IMR-90 (cell line): ENCODE results near the gene CDIP1.

Source experiments
- CEBPB ChIP-seq: IDR thresholded peaks from 2 replicates; pipeline ENCODE4 v1.6.1; 2012; ENCODE audit warnings: low read depth, low read length, improper control_type of control experiment
- CHD1 ChIP-seq: IDR thresholded peaks from 2 replicates; pipeline ENCODE4 v1.6.1; 2012; ENCODE audit warnings: low read depth, low read length, improper control_type of control experiment
- MAFK ChIP-seq: IDR thresholded peaks from 2 replicates; pipeline ENCODE4 v1.6.1; 2012; ENCODE audit warnings: low read depth, low read length, improper control_type of control experiment
- MXI1 ChIP-seq: IDR thresholded peaks from 2 replicates; pipeline ENCODE4 v1.6.1; 2012; ENCODE audit warnings: low read depth, mild to moderate bottlenecking, low read length, moderate library complexity, borderline replicate concordance
- NFE2L2 ChIP-seq: fragments of 150-350 bp; IDR thresholded peaks from 2 replicates; pipeline ENCODE4 v1.6.1; 2016; ENCODE audit warnings: low read depth, mild to moderate bottlenecking, low read length
- POLR2A ChIP-seq: IDR thresholded peaks from 2 replicates; pipeline ENCODE4 v1.6.1; 2012; ENCODE audit warnings: mild to moderate bottlenecking, low read depth, low read length
- RAD21 ChIP-seq: IDR thresholded peaks from 2 replicates; pipeline ENCODE4 v1.6.1; 2012; ENCODE audit warnings: low read length, improper control_type of control experiment
- RCOR1 ChIP-seq: IDR thresholded peaks from 2 replicates; pipeline ENCODE4 v1.6.1; 2012; ENCODE audit warnings: mild to moderate bottlenecking, low read length, improper control_type of control experiment; ENCODE audit not compliant: insufficient replicate concordance
- RFX5 ChIP-seq: IDR thresholded peaks from 2 replicates; pipeline ENCODE4 v1.8.0; 2012; ENCODE audit warnings: low read depth, mild to moderate bottlenecking, low read length, moderate library complexity
- SMC3 ChIP-seq: fragments of 150-350 bp; IDR thresholded peaks from 2 replicates; pipeline ENCODE4 v1.6.1; 2016; ENCODE audit warnings: low read depth, mild to moderate bottlenecking, antibody characterized with exemption, low read length, moderate library complexity
- TF ChIP-seq, protein P1 (sequence below): conservative IDR thresholded peaks from 2 replicates; pipeline ENCODE4 v1.5.1; 2012; ENCODE audit warnings: mild to moderate bottlenecking, low read depth, low read length, improper control_type of control experiment
- TF ChIP-seq, protein P2 (sequence below): fragments of 150-350 bp; IDR thresholded peaks from 2 replicates; pipeline ENCODE4 v1.6.1; 2017; ENCODE audit warnings: mild to moderate bottlenecking, antibody characterized with exemption, low read length, low read depth
- TF ChIP-seq, protein P3 (sequence below): fragments of 150-350 bp; IDR thresholded peaks from 2 replicates; pipeline ENCODE4 v1.6.1; 2016; ENCODE audit warnings: low read depth, mild to moderate bottlenecking, low read length, moderate library complexity, borderline replicate concordance

DNA sequence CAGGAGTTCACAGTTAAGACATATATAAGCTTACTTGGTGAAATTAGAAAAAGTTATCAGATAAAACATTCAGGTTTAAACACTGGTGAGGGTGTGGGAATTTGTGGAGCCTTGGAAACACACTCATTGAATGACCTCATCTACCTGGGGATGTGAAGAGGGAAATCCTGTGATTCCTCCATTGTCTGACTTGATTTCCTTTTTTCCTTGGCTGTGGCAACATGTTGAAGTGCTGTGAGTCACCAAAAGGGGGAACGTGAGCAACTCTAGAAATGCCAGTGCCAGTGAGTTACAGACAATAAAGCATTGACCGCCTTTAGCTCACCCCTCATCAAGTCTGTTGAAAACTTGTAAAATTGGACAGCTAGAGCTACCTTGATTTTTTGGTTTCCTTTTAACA, 60.6 kb downstream of the CDIP1 start:
- TF ChIP-seq POLR2A (no peak), CHD1 (no peak), RAD21 (no peak; the same call in 1 of the 2 replicates), SMC3 (no peak), NFE2L2 (no peak), RFX5 (no peak), CEBPB (peak; percentile 50; the same call in 1 of the 2 replicates), MAFK (no peak), RCOR1 (no peak), MXI1 (no peak)
- TF ChIP-seq, protein P1, sequence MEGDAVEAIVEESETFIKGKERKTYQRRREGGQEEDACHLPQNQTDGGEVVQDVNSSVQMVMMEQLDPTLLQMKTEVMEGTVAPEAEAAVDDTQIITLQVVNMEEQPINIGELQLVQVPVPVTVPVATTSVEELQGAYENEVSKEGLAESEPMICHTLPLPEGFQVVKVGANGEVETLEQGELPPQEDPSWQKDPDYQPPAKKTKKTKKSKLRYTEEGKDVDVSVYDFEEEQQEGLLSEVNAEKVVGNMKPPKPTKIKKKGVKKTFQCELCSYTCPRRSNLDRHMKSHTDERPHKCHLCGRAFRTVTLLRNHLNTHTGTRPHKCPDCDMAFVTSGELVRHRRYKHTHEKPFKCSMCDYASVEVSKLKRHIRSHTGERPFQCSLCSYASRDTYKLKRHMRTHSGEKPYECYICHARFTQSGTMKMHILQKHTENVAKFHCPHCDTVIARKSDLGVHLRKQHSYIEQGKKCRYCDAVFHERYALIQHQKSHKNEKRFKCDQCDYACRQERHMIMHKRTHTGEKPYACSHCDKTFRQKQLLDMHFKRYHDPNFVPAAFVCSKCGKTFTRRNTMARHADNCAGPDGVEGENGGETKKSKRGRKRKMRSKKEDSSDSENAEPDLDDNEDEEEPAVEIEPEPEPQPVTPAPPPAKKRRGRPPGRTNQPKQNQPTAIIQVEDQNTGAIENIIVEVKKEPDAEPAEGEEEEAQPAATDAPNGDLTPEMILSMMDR, result peak; percentile 37; the same call in 1 of the 2 replicates
- TF ChIP-seq, protein P2, sequence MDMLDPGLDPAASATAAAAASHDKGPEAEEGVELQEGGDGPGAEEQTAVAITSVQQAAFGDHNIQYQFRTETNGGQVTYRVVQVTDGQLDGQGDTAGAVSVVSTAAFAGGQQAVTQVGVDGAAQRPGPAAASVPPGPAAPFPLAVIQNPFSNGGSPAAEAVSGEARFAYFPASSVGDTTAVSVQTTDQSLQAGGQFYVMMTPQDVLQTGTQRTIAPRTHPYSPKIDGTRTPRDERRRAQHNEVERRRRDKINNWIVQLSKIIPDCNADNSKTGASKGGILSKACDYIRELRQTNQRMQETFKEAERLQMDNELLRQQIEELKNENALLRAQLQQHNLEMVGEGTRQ, result no peak
- TF ChIP-seq, protein P3, sequence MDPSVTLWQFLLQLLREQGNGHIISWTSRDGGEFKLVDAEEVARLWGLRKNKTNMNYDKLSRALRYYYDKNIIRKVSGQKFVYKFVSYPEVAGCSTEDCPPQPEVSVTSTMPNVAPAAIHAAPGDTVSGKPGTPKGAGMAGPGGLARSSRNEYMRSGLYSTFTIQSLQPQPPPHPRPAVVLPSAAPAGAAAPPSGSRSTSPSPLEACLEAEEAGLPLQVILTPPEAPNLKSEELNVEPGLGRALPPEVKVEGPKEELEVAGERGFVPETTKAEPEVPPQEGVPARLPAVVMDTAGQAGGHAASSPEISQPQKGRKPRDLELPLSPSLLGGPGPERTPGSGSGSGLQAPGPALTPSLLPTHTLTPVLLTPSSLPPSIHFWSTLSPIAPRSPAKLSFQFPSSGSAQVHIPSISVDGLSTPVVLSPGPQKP, result no peak
